GM23338 (cell line): Measurements from ENCODE around the gene TMEM134. TPM values are rescaled to one million over a fixed set of nuclear protein-coding genes. Genes with fewer than 3 reads are reported as not detected.

Source experiments
- ATAC-seq: fragments of 200-7000 bp; cut with Tn5 transposase; 3 replicates; pipeline ENCODE4 v1.9.1; 2020
- DNase-seq: peaks from one replicate; pipeline ENCODE4 v3.0.0-alpha.2; 2015; ENCODE audit warnings: low spot score
- H2AFZ ChIP-seq: fragments of 200-600 bp; sonication (generic); 2 replicates; pipeline ENCODE4 v1.8.0; 2016; ENCODE audit warnings: antibody characterized with exemption, mild to moderate bottlenecking, moderate library complexity
- H3F3A ChIP-seq: fragments of 200-600 bp; sonication (generic); replicated peaks from 2 replicates; pipeline ENCODE4 v1.8.0; 2017; ENCODE audit warnings: antibody characterized with exemption, mixed run types, low read depth
- H3K27ac ChIP-seq: fragments of 200-600 bp; sonication (generic); 2 replicates; pipeline ENCODE4 v1.6.1; 2016; ENCODE audit warnings: low read depth
- H3K27me3 ChIP-seq: fragments of 200-600 bp; sonication (generic); 2 replicates; pipeline ENCODE4 v1.8.0; 2016; ENCODE audit warnings: mild to moderate bottlenecking, mixed run types, moderate library complexity; ENCODE audit not compliant: insufficient read depth
- H3K36me3 ChIP-seq: fragments of 200-600 bp; sonication (generic); 2 replicates; pipeline ENCODE4 v1.8.0; 2016; ENCODE audit warnings: mild to moderate bottlenecking; ENCODE audit not compliant: insufficient read depth
- H3K4me1 ChIP-seq: fragments of 200-600 bp; sonication (generic); 2 replicates; pipeline ENCODE4 v1.8.0; 2016; ENCODE audit warnings: mild to moderate bottlenecking, moderate library complexity; ENCODE audit not compliant: insufficient read depth
- H3K4me2 ChIP-seq: fragments of 200-600 bp; sonication (generic); 2 replicates; pipeline ENCODE4 v1.7.1; 2017; ENCODE audit warnings: mixed run types
- H3K4me3 ChIP-seq: fragments of 200-600 bp; sonication (generic); 2 replicates; pipeline ENCODE4 v1.6.1; 2016; ENCODE audit warnings: mixed run types
- H3K79me2 ChIP-seq: fragments of 200-600 bp; sonication (generic); replicated peaks from 2 replicates; pipeline ENCODE4 v1.8.0; 2017; ENCODE audit warnings: mild to moderate bottlenecking; ENCODE audit not compliant: insufficient read depth
- H3K9me2 ChIP-seq: fragments of 200-600 bp; sonication (generic); 2 replicates; pipeline ENCODE4 v1.8.0; 2017; ENCODE audit not compliant: insufficient read depth
- H4K20me1 ChIP-seq: fragments of 200-600 bp; sonication (generic); replicated peaks from 2 replicates; pipeline ENCODE4 v1.8.0; 2017; ENCODE audit warnings: mild to moderate bottlenecking; ENCODE audit not compliant: insufficient read depth
- H3K27ac Mint-ChIP-seq: 2 replicates; pipeline ENCODE4 v1.8.0; 2020; ENCODE audit warnings: inconsistent platforms, mild to moderate bottlenecking, moderate library complexity, mixed read lengths
- H3K27me3 Mint-ChIP-seq: 3 replicates; pipeline ENCODE4 v1.8.0; 2022; ENCODE audit warnings: low read depth, mild to moderate bottlenecking, moderate library complexity, mixed read lengths, inconsistent platforms; ENCODE audit not compliant: insufficient read depth, poor library complexity
- H3K36me3 Mint-ChIP-seq: 3 replicates; pipeline ENCODE4 v1.8.0; 2021; ENCODE audit warnings: low read depth, mild to moderate bottlenecking, inconsistent platforms, moderate library complexity, mixed read lengths
- H3K4me1 Mint-ChIP-seq: 3 replicates; pipeline ENCODE4 v1.8.0; 2020; ENCODE audit warnings: mild to moderate bottlenecking, inconsistent platforms, mixed read lengths
- H3K4me3 Mint-ChIP-seq: 3 replicates; pipeline ENCODE4 v1.8.0; 2021; ENCODE audit warnings: moderate library complexity, mild to moderate bottlenecking, inconsistent platforms, mixed read lengths
- H3K9me3 Mint-ChIP-seq: 3 replicates; pipeline ENCODE4 v1.8.0; 2020; ENCODE audit warnings: moderate library complexity, mild to moderate bottlenecking, inconsistent platforms, mixed read lengths
- CREB1 ChIP-seq: fragments of 250-450 bp; sonication (Bioruptor Pico); IDR thresholded peaks from 2 replicates; pipeline ENCODE4 v1.5.0; 2020; ENCODE audit warnings: low read depth, mild to moderate bottlenecking, moderate library complexity
- EZH2 ChIP-seq: fragments of 200-600 bp; sonication (generic); IDR thresholded peaks from one replicate; pipeline ENCODE4 v1.8.0; 2017; ENCODE audit warnings: antibody characterized with exemption, mild to moderate bottlenecking, low read depth; ENCODE audit not compliant: unreplicated experiment
- EZH2phosphoT487 ChIP-seq: fragments of 200-600 bp; sonication (generic); IDR thresholded peaks from one replicate; pipeline ENCODE4 v1.8.1; 2018; ENCODE audit warnings: antibody characterized with exemption; ENCODE audit not compliant: unreplicated experiment
- JUNB ChIP-seq: IDR thresholded peaks from one replicate; pipeline ENCODE4 v1.6.1; 2016; ENCODE audit warnings: antibody characterized with exemption; ENCODE audit not compliant: unreplicated experiment
- NANOG ChIP-seq: IDR thresholded peaks from 2 replicates; pipeline ENCODE4 v1.6.1; 2016; ENCODE audit warnings: antibody characterized with exemption, borderline replicate concordance
- ZNF114 ChIP-seq: fragments of 250-450 bp; sonication (Bioruptor Pico); IDR thresholded peaks from 2 replicates; pipeline ENCODE4 v1.5.0; 2020; ENCODE audit warnings: mild to moderate bottlenecking, moderate library complexity
- ZNF331 ChIP-seq: fragments of 250-450 bp; sonication (Bioruptor Pico); IDR thresholded peaks from 2 replicates; pipeline ENCODE4 v1.5.0; 2020; ENCODE audit warnings: low read depth, mild to moderate bottlenecking, moderate library complexity
- polyA plus RNA-seq: library from polyadenylated mRNA; unstranded; fragments of >200 nt; fragmentation: Nextera tagmentation; extraction: Ambion mirVana; gene quantifications from 2 replicates; pipeline ENCODE4 v1.2.1, GENCODE V29; 2016
- total RNA-seq: library from RNA; depleted of rRNA; stranded (reverse); fragments of >200 nt; shearing (Covaris generic); gene quantifications from 2 replicates; pipeline ENCODE4 v1.2.3, GENCODE V29; 2014
- TF ChIP-seq, protein P1 (sequence below), 2 experiments: fragments of 200-600 bp in 1 of 2; sonication (generic) in 1 of 2; conservative IDR thresholded peaks; 2 replicates each; pipeline versions ENCODE4 v1.5.1 to v1.6.1; 2016 to 2017; ENCODE audit warnings: antibody characterized with exemption in 2 of 2, low read depth in 2 of 2, mild to moderate bottlenecking in 2 of 2, moderate library complexity in 1 of 2
- TF ChIP-seq, protein P2 (sequence below): fragments of 250-450 bp; sonication (Bioruptor Pico); IDR thresholded peaks from 2 replicates; pipeline ENCODE4 v1.5.0; 2020; ENCODE audit warnings: mild to moderate bottlenecking, moderate library complexity

TMEM134 gene
- total and polyA plus RNA-seq, 2 experiments from 2014 or later = 61.4 to 69.2 TPM

DNA sequence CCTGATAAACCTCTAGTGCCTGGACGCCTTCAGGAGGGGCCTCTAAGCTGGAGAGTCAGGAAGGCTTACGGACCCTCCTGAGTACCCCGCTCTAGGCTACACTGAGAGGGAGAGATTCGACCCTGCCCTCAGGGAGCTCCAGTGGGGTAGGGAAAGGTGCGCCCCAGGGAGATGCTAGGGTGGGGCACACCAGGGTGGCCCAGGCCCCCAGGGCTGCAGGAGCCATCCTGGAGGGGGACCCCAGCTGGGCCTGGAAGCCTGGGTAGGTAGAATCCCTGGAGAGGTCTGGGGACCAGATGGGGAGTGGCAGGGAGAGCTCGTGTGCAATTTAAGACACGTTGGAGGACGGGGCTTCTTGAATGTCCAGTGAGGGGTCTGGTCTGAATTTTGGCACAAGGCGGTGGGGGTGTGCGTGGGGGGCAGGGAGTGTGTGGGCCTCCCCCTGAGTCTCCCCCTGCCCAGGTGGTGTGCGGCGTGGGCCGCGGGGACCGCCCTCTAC, 48.9 kb downstream of the TMEM134 start:
- DNase-seq (no peak), ATAC-seq (no peak)
- Mint-ChIP-seq H3K36me3 (no peaks in the 10 kb centered on the region), H3K4me3 (peak overlapping the region; percentile 69), H3K4me1 (peaks cover 19% of the 10 kb centered on the region), H3K27ac (no peak overlapping the region), H3K27me3 (peaks cover 21% of the 10 kb centered on the region), H3K9me3 (no peaks in the 10 kb centered on the region; the same call in 2 of the 3 replicates)
- Histone ChIP-seq H3K36me3 (no peaks in the 10 kb centered on the region), H3K4me3 (peak overlapping the region; percentile 67), H3K79me2 (no peaks in the 10 kb centered on the region), H3K9me2 (no peaks in the 10 kb centered on the region), H3K27me3 (0 out of 2 replicates have a peak, but pooled peaks cover 5% of the 10 kb centered on the region), H3K4me1 (peaks cover 15% of the 10 kb centered on the region; the same call in 1 of the 2 replicates), H3F3A (no peaks in the 10 kb centered on the region), H3K27ac (no peak overlapping the region), H2AFZ (no peak overlapping the region), H4K20me1 (no peaks in the 10 kb centered on the region), H3K4me2 (peak overlapping the region; percentile 83)
- no peak for TF ChIP-seq NANOG
- TF ChIP-seq JUNB = no peak
- TF ChIP-seq ZNF331 (CRISPR knock-in tag) = no peak
- no peak for TF ChIP-seq EZH2phosphoT487
- TF ChIP-seq, protein P1, sequence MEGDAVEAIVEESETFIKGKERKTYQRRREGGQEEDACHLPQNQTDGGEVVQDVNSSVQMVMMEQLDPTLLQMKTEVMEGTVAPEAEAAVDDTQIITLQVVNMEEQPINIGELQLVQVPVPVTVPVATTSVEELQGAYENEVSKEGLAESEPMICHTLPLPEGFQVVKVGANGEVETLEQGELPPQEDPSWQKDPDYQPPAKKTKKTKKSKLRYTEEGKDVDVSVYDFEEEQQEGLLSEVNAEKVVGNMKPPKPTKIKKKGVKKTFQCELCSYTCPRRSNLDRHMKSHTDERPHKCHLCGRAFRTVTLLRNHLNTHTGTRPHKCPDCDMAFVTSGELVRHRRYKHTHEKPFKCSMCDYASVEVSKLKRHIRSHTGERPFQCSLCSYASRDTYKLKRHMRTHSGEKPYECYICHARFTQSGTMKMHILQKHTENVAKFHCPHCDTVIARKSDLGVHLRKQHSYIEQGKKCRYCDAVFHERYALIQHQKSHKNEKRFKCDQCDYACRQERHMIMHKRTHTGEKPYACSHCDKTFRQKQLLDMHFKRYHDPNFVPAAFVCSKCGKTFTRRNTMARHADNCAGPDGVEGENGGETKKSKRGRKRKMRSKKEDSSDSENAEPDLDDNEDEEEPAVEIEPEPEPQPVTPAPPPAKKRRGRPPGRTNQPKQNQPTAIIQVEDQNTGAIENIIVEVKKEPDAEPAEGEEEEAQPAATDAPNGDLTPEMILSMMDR (conservative IDR thresholded peaks at IDR 0.05; ENCODE audit: low read depth in 2 of 2) = no peak
- TF ChIP-seq, protein P2, sequence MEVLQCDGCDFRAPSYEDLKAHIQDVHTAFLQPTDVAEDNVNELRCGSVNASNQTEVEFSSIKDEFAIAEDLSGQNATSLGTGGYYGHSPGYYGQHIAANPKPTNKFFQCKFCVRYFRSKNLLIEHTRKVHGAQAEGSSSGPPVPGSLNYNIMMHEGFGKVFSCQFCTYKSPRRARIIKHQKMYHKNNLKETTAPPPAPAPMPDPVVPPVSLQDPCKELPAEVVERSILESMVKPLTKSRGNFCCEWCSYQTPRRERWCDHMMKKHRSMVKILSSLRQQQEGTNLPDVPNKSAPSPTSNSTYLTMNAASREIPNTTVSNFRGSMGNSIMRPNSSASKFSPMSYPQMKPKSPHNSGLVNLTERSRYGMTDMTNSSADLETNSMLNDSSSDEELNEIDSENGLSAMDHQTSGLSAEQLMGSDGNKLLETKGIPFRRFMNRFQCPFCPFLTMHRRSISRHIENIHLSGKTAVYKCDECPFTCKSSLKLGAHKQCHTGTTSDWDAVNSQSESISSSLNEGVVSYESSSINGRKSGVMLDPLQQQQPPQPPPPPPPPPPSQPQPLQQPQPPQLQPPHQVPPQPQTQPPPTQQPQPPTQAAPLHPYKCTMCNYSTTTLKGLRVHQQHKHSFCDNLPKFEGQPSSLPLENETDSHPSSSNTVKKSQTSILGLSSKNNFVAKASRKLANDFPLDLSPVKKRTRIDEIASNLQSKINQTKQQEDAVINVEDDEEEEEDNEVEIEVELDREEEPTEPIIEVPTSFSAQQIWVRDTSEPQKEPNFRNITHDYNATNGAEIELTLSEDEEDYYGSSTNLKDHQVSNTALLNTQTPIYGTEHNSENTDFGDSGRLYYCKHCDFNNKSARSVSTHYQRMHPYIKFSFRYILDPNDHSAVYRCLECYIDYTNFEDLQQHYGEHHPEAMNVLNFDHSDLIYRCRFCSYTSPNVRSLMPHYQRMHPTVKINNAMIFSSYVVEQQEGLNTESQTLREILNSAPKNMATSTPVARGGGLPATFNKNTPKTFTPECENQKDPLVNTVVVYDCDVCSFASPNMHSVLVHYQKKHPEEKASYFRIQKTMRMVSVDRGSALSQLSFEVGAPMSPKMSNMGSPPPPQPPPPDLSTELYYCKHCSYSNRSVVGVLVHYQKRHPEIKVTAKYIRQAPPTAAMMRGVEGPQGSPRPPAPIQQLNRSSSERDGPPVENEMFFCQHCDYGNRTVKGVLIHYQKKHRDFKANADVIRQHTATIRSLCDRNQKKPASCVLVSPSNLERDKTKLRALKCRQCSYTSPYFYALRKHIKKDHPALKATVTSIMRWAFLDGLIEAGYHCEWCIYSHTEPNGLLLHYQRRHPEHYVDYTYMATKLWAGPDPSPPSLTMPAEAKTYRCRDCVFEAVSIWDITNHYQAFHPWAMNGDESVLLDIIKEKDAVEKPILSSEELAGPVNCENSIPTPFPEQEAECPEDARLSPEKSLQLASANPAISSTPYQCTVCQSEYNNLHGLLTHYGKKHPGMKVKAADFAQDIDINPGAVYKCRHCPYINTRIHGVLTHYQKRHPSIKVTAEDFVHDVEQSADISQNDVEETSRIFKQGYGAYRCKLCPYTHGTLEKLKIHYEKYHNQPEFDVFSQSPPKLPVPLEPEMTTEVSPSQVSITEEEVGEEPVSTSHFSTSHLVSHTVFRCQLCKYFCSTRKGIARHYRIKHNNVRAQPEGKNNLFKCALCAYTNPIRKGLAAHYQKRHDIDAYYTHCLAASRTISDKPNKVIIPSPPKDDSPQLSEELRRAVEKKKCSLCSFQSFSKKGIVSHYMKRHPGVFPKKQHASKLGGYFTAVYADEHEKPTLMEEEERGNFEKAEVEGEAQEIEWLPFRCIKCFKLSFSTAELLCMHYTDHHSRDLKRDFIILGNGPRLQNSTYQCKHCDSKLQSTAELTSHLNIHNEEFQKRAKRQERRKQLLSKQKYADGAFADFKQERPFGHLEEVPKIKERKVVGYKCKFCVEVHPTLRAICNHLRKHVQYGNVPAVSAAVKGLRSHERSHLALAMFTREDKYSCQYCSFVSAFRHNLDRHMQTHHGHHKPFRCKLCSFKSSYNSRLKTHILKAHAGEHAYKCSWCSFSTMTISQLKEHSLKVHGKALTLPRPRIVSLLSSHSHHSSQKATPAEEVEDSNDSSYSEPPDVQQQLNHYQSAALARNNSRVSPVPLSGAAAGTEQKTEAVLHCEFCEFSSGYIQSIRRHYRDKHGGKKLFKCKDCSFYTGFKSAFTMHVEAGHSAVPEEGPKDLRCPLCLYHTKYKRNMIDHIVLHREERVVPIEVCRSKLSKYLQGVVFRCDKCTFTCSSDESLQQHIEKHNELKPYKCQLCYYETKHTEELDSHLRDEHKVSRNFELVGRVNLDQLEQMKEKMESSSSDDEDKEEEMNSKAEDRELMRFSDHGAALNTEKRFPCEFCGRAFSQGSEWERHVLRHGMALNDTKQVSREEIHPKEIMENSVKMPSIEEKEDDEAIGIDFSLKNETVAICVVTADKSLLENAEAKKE = no peak
- no peak for TF ChIP-seq EZH2
- no peak for TF ChIP-seq CREB1
- no peak for TF ChIP-seq ZNF114
